ENCODE results near the gene PGM1. TPM values are rescaled to one million over a fixed set of nuclear protein-coding genes. Genes with fewer than 3 reads are reported as not detected.

Gene PGM1
- polyA plus RNA-seq, 10 donors: 45.2 to 71.3 (median 67.1) TPM

- no peak for DNase-seq
Observed at GRCh38 chr1:63630238-63630637, 37.0 kb downstream of the PGM1 start.

GRCh38 chr1:63630666-63631065 lies 37.5 kb downstream of the PGM1 start:
- DNase-seq: no peak

- no peak for DNase-seq
Observed at GRCh38 chr1:63632110-63632509, 38.9 kb downstream of the PGM1 start.

- no peak for DNase-seq
Observed at GRCh38 chr1:63633281-63633680, 40.1 kb downstream of the PGM1 start.

GRCh38 chr1:63634471-63634870 lies 41.3 kb downstream of the PGM1 start:
- no peak for DNase-seq

GRCh38 chr1:63635681-63636080 lies 42.5 kb downstream of the PGM1 start:
- no peak for DNase-seq

- no peak for DNase-seq
Observed at GRCh38 chr1:63636192-63637105, 43.2 kb downstream of the PGM1 start.

GRCh38 chr1:63638471-63638870 lies 45.3 kb downstream of the PGM1 start:
- no peak for DNase-seq

GRCh38 chr1:63638875-63639274 lies 45.7 kb downstream of the PGM1 start:
- DNase-seq: no peak

GRCh38 chr1:63640633-63641567 lies 47.7 kb downstream of the PGM1 start:
- DNase-seq: no peak

GRCh38 chr1:63641615-63642014 lies 48.4 kb downstream of the PGM1 start:
- DNase-seq: no peak

- DNase-seq: no peak
Observed at GRCh38 chr1:63642901-63643300, 49.7 kb downstream of the PGM1 start.

- no peak for DNase-seq
Observed at GRCh38 chr1:63643517-63643916, 50.3 kb downstream of the PGM1 start.

GRCh38 chr1:63643926-63644325 lies 50.7 kb downstream of the PGM1 start:
- DNase-seq: peak in 2 of 3 donors; percentile 34 to 59

- peak in 2 of 3 donors; percentile 36 to 73 for DNase-seq
Observed at GRCh38 chr1:63645317-63645716, 52.1 kb downstream of the PGM1 start.

GRCh38 chr1:63648689-63649088 lies 55.5 kb downstream of the PGM1 start:
- no peak for DNase-seq

GRCh38 chr1:63651161-63651701 lies 58.0 kb downstream of the PGM1 start:
- peak in 1 of 3 donors; percentile 60 for DNase-seq

- no peak for DNase-seq
Observed at GRCh38 chr1:63653976-63654375, 60.8 kb downstream of the PGM1 start.

- DNase-seq: no peak
Observed at GRCh38 chr1:63659448-63659847, 66.2 kb downstream of the PGM1 start.

GRCh38 chr1:63662056-63662836 lies 69.0 kb downstream of the PGM1 start:
- DNase-seq: peak in 2 of 3 donors; percentile 41 to 60

- DNase-seq: no peak
Observed at GRCh38 chr1:63662841-63663240, 69.6 kb downstream of the PGM1 start.
